GM21423 (cell line): Measurements from ENCODE around the gene CARD6.
"Not testable (repeated sequence)": the region's sequence is repeated elsewhere in the genome, so short reads cannot be mapped to it uniquely, and the experiment has no call there.

Source experiments
- ATAC-seq: cut with Tn5 transposase; IDR thresholded peaks from one replicate; pipeline ENCODE4 v1.9.1; 2021; ENCODE audit warnings: mild to moderate bottlenecking, moderate library complexity; ENCODE audit not compliant: unreplicated experiment

The CARD6 gene

GRCh38 chr5:40828690-40829661 lies 12.2 kb upstream of the CARD6 start:
- no peak for ATAC-seq

- no peak for ATAC-seq
These were observed 11.2 kb upstream of the CARD6 start for GRCh38 chr5:40829748-40830533.

DNA sequence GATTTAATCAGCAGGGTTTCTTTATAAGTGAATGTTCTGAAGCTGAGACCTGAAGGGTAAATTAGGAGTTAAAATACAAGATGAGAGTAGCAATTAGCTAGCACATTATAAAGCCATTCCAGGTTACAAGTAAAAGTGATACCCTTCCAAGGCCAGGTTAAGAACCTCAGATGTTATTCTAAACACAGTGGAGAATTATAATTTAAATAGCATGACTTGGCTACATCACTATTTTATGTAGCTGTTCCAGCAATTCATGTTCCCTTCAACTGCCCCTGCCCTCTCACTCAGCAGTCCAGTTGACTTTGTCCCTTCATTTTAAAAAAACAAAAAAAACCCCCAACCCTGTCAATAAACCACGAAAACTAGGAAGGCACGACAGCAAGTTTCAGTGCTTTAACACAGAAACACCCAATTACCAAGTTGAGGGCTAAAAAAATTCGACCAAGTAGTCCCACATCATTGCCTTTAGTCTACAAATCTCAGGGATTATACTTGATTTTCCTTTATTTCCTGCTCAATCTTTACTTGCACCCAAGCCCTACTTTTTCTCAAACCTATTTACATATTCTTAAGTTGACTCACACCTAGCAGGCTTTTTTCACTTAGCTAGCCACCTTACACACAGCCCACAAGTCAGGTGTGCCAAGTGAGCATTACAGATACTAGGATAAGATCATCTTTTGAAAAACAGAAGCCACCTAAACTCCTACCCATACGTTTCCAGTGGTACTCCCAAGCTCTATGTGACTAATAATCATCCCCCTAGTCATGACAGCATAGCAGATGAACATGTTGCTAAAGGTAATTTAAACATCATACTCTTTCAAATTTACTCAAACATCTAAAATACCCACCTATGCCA lies 9.6 kb upstream of the CARD6 start:
- no peak for ATAC-seq

DNA sequence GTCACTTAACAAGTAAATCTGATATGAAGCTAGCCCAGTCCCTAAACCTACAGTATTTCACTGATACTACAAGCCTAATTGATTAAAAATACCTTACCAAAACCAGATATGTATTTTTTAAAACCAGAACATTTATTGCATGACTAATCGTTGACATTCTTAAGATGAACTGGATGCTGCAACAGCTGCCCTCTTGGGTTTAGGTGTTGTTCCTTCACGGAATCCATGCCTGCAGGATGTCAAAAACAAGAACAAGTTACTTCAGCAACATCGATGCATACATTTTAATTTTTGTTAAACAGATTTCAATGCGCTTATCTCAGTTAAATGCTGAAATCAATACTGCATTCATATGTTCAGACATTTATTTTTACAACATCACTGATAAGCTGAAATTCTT lies 8.8 kb upstream of the CARD6 start:
- ATAC-seq: no peak

- ATAC-seq: no peak
These were observed 7.4 kb upstream of the CARD6 start for GRCh38 chr5:40833712-40834229.

DNA sequence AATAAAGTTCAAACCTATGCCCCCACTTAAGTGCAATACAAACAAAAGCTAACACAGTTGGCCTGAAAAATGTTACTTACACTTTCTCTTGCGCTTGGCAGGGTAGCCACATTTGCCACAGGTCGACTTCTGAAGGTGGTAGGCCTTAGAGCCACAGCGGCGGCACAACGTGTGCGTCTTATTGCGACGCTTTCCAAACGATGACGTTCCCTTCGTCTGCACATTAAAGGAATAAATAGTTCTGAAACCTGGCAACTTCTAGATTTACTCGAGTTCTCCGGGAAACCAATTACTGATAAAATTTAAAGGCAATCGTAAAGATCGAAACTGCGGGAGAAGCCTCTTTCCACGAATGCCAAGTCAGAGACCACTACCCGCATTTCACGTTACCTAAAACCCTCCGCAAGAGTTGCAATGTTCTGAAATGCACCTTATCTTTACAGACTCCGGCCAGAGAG lies 6.7 kb upstream of the CARD6 start:
- ATAC-seq: no peak

DNA sequence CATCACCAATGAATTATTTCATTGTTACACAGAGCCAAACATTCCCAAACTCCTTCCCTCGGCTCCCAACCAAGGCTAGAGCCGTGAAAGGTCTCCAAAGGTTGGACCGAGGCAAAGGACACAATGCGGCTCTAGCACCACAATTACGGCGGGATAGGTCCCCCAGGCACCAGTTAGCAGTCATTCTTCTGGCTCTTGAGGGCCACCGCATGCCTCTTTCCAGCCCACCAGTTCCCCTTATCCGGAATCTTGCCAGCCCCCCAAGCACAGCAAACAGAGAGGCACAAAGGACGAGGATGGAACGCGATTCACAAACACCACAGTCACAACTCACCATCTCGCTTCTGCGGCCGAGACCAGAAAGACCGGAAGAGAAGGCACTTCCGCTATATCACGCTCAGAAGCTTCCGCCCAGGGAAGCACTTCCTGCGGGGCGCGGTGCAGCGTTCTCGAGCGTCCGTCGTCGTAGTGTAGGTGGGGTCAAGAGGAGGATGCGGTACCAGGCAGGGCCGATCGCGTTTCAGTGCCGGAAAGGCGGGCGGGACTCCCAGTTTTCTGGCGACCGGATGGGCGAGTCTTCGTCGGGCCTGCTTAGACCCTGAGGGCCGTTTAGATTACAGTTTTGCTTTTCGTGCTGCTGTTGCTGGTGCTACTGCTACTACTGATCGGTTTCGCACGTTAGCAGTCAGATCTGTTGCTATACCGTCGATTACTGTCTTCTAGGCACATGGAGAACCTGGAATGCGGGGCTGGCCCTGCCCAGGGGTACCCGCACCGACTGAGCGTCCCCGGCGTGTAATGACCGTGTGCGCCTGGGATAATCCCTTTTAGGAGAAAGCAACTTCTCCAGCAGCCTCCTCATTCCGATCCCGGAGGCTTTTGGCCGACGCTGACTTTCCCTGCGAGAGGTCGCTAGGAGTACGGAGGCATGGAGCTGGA lies 6.0 kb upstream of the CARD6 start, which contains the start of gene RPL37:
Gene RPL37 (minus strand): TSS at position 374 of the 939 bp plus-strand sequence. CDS start 37 bp downstream, at position 337.
- ATAC-seq: peak; percentile 96

DNA sequence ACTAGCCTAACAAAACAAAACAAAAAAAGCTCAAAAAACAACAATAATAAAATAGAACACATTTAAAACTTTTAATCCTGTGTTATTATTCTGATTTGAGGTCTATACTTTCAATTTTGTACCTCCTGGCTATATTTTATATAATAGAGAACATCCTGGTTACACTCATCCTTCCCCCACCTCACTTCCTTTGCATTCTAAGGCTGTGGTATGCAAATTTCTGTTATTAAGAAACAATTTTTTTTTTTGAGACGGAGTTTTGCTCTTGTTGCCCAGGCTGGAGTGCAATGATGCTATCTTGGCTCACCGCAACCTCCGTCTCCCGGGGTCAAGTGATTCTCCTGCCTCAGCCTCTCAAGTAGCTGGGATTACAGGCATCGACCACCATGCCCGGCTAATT lies 3.1 kb upstream of the CARD6 start:
- no peak for ATAC-seq

DNA sequence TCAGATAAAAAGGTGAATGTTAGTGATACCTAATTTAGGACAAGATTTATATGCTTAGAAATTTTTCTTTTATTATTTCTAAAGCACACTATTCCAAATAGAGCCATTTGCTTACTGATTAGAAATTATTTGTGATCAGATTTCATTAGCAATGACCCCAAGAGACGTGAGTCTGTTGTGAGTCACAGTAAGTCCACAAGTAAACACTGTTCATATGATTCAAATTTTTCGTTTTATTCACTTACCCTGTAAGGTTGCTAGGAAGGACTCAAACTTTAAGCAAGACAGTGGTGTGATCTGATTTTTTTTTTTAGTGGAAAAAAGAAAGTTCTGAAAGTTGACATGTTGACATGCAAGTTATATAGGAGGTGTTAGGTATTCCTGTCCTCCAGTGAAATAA lies 1.2 kb downstream of the CARD6 start:
- no peak for ATAC-seq

- ATAC-seq: no peak
These were observed 3.4 kb downstream of the CARD6 start for GRCh38 chr5:40844565-40844964.

GRCh38 chr5:40846371-40846770 lies 5.2 kb downstream of the CARD6 start:
- ATAC-seq: no peak

- no peak for ATAC-seq
These were observed 6.4 kb downstream of the CARD6 start for GRCh38 chr5:40847525-40847924.

- no peak for ATAC-seq
These were observed 12.5 kb downstream of the CARD6 start for GRCh38 chr5:40853632-40854192.

DNA sequence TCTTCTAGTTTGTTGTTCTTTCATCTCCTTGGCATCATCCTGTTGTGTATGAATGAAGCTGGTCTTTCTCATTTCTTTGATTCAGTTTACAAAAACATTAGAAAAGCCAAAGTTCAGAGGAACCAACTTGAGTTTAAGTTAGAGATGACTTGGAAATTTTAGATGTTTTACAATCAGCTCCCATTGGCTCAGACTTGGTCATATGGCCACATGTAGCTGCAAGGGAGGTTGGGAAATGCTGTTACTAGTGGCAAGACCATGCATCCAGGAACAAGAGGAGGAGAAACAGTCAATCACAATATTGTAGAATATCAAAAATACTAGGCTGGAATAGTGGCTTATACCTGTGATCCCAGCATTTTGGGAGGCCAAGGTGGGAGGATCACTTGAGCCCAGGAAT lies 19.5 kb downstream of the CARD6 start:
- ATAC-seq: no peak

DNA sequence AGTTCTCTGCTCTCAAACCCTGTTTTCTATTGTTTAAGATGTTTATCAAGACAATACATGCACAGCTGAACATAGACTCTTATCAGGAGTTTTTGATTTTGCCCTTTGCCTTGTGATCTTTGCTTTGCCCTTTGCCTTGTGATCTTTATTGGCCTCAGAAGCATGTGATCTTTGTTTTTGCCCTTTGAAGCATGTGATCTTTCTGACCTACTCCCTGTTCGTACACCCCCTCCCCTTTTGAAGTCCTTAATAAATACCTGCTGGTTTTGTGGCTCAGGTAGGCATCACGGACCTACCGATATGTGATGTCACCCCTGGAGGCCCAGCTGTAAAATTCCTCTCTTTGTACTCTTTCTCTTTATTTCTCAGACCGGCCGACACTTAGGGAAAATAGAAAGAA lies 23.8 kb downstream of the CARD6 start:
- ATAC-seq: not testable (repeated sequence)

- no peak for ATAC-seq
These were observed 25.7 kb downstream of the CARD6 start for GRCh38 chr5:40866844-40867243.

- ATAC-seq: no peak
These were observed 28.2 kb downstream of the CARD6 start for GRCh38 chr5:40869384-40869783.

DNA sequence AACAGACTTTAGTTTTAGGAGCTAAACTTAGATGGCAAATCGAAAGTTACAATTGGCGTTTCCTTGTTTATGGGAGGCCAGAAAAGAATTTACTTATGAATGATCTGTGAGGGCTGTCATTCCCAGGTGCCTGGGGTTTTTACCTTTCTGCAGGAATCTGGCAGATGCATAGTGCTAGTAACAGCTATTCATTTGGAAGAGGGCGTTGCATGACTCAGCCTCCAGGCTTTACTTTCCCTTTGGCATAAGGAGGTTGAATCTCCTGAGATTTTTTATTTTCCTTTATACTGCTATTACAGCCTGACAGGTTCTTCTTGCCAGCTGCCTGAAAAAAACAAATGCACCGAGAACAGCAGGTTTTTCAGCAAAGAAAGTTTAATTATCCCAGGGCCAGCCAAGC lies 30.0 kb downstream of the CARD6 start:
- no peak for ATAC-seq

- not testable (repeated sequence) for ATAC-seq
These were observed 31.1 kb downstream of the CARD6 start for GRCh38 chr5:40872253-40872652.
